WTC11 (cell line): Measurements from ENCODE around the gene RAPGEF6. TPM values are rescaled to one million over a fixed set of nuclear protein-coding genes. Genes with fewer than 3 reads are reported as not detected.
A peak's percentile ranks its signal among the peaks of the same experiment; 100 is the strongest.

Experiments used
- ATAC-seq: fragments of 200-7000 bp; cut with Tn5 transposase; 2 replicates; pipeline ENCODE4 v1.10.0; 2021; ENCODE audit warnings: mild to moderate bottlenecking, moderate library complexity
- CTCF ChIA-PET: fragments of 300-600 bp; sonication (Branson Sonifier 250); formaldehyde crosslinking; loops from one replicate; lab custom pipeline; 2021; ENCODE audit warnings: antibody characterized with exemption; lab: Charles Lee
- POLR2A ChIA-PET: fragments of 350-600 bp; sonication (Branson Sonifier 250); formaldehyde crosslinking; loops from one replicate; lab custom pipeline; 2021; ENCODE audit warnings: antibody characterized with exemption; lab: Charles Lee
- DNase-seq: peaks from one replicate; pipeline ENCODE4 v3.0.0; 2021; ENCODE audit warnings: low spot score
- H3K27ac Mint-ChIP-seq: 2 replicates; pipeline ENCODE4 v1.8.0; 2021; ENCODE audit warnings: mixed read lengths
- H3K27me3 Mint-ChIP-seq: 2 replicates; pipeline ENCODE4 v1.8.0; 2021; ENCODE audit warnings: low read depth, mild to moderate bottlenecking, moderate library complexity, mixed read lengths
- H3K36me3 Mint-ChIP-seq: 2 replicates; pipeline ENCODE4 v1.8.0; 2021; ENCODE audit warnings: mixed read lengths
- H3K4me1 Mint-ChIP-seq: 2 replicates; pipeline ENCODE4 v1.8.0; 2022; ENCODE audit warnings: mixed read lengths
- H3K4me3 Mint-ChIP-seq: 2 replicates; pipeline ENCODE4 v1.8.0; 2021; ENCODE audit warnings: mild to moderate bottlenecking, moderate library complexity, mixed read lengths
- H3K9me3 Mint-ChIP-seq: 2 replicates; pipeline ENCODE4 v1.8.0; 2021; ENCODE audit warnings: mixed read lengths
- ATF2 ChIP-seq: sonication (generic); formaldehyde crosslinking; IDR thresholded peaks from 2 replicates; pipeline ENCODE4 v1.8.1; 2022; ENCODE audit warnings: low read depth, missing genetic modification reagents, borderline replicate concordance
- CREM ChIP-seq: sonication (generic); formaldehyde crosslinking; IDR thresholded peaks from 2 replicates; pipeline ENCODE4 v1.8.1; 2022; ENCODE audit warnings: mild to moderate bottlenecking, missing genetic modification reagents, moderate library complexity
- ERG ChIP-seq: fragments of 250-450 bp; sonication (Bioruptor Pico); IDR thresholded peaks from 2 replicates; pipeline ENCODE4 v1.8.0; 2021; ENCODE audit warnings: mild to moderate bottlenecking
- ESRRA ChIP-seq: sonication (generic); formaldehyde crosslinking; IDR thresholded peaks from 2 replicates; pipeline ENCODE4 v1.8.1; 2022; ENCODE audit warnings: mild to moderate bottlenecking, missing genetic modification reagents, borderline replicate concordance
- GABPB1 ChIP-seq: sonication (generic); formaldehyde crosslinking; IDR thresholded peaks from 2 replicates; pipeline ENCODE4 v1.8.1; 2023; ENCODE audit warnings: mild to moderate bottlenecking, missing genetic modification reagents
- MXD4 ChIP-seq: fragments of 250-450 bp; sonication (Bioruptor Pico); IDR thresholded peaks from 2 replicates; pipeline ENCODE4 v1.8.0; 2021; ENCODE audit warnings: mild to moderate bottlenecking, moderate library complexity, borderline replicate concordance
- NR2C2 ChIP-seq: sonication (generic); formaldehyde crosslinking; IDR thresholded peaks from 2 replicates; pipeline ENCODE4 v1.8.0; 2022; ENCODE audit warnings: mild to moderate bottlenecking, missing genetic modification reagents
- OVOL2 ChIP-seq: fragments of 250-450 bp; sonication (Bioruptor Pico); IDR thresholded peaks from 2 replicates; pipeline ENCODE4 v1.9.0; 2021; ENCODE audit warnings: mild to moderate bottlenecking, borderline replicate concordance
- SMAD3 ChIP-seq: sonication (generic); formaldehyde crosslinking; IDR thresholded peaks from 2 replicates; pipeline ENCODE4 v1.8.0; 2022; ENCODE audit warnings: missing genetic modification reagents, mild to moderate bottlenecking, borderline replicate concordance
- ZNF263 ChIP-seq: sonication (generic); formaldehyde crosslinking; IDR thresholded peaks from 2 replicates; pipeline ENCODE4 v1.8.1; 2022; ENCODE audit warnings: low read depth, mild to moderate bottlenecking, moderate library complexity, missing genetic modification reagents
- ZNF671 ChIP-seq: fragments of 250-450 bp; sonication (Bioruptor Pico); IDR thresholded peaks from 2 replicates; pipeline ENCODE4 v1.8.0; 2021; ENCODE audit warnings: mild to moderate bottlenecking
- total RNA-seq: library from RNA; stranded (reverse); gene quantifications from 3 replicates; pipeline ENCODE4 v1.2.3, GENCODE V29; 2021
- TF ChIP-seq, protein P1 (sequence below): sonication (generic); formaldehyde crosslinking; IDR thresholded peaks from 2 replicates; pipeline ENCODE4 v1.8.0; 2023; ENCODE audit warnings: missing genetic modification reagents, mild to moderate bottlenecking, borderline replicate concordance
- TF ChIP-seq, protein P2 (sequence below): sonication (generic); formaldehyde crosslinking; IDR thresholded peaks from 2 replicates; pipeline ENCODE4 v1.8.0; 2022; ENCODE audit warnings: mild to moderate bottlenecking, missing genetic modification reagents
- TF ChIP-seq, protein P3 (sequence below): sonication (generic); formaldehyde crosslinking; IDR thresholded peaks from 2 replicates; pipeline ENCODE4 v1.8.1; 2022; ENCODE audit warnings: mild to moderate bottlenecking, missing genetic modification reagents, moderate library complexity, borderline replicate concordance
- TF ChIP-seq, protein P4 (sequence below): fragments of 250-450 bp; sonication (Bioruptor Pico); IDR thresholded peaks from 2 replicates; pipeline ENCODE4 v1.9.0; 2021; ENCODE audit warnings: mild to moderate bottlenecking
- TF ChIP-seq, protein P5 (sequence below): sonication (generic); formaldehyde crosslinking; IDR thresholded peaks from 2 replicates; pipeline ENCODE4 v1.8.0; 2023; ENCODE audit warnings: mild to moderate bottlenecking, missing genetic modification reagents

RAPGEF6 gene
- total RNA-seq, 1 experiment from 2014 or later, result 18.0 TPM

GRCh38 chr5:131635684-131636572 lies 899 bp upstream of the RAPGEF6 start:
- TF ChIP-seq ATF2 (CRISPR knock-in tag) (no peak), ESRRA (CRISPR knock-in tag) (no peak)
- TF ChIP-seq, protein P1, sequence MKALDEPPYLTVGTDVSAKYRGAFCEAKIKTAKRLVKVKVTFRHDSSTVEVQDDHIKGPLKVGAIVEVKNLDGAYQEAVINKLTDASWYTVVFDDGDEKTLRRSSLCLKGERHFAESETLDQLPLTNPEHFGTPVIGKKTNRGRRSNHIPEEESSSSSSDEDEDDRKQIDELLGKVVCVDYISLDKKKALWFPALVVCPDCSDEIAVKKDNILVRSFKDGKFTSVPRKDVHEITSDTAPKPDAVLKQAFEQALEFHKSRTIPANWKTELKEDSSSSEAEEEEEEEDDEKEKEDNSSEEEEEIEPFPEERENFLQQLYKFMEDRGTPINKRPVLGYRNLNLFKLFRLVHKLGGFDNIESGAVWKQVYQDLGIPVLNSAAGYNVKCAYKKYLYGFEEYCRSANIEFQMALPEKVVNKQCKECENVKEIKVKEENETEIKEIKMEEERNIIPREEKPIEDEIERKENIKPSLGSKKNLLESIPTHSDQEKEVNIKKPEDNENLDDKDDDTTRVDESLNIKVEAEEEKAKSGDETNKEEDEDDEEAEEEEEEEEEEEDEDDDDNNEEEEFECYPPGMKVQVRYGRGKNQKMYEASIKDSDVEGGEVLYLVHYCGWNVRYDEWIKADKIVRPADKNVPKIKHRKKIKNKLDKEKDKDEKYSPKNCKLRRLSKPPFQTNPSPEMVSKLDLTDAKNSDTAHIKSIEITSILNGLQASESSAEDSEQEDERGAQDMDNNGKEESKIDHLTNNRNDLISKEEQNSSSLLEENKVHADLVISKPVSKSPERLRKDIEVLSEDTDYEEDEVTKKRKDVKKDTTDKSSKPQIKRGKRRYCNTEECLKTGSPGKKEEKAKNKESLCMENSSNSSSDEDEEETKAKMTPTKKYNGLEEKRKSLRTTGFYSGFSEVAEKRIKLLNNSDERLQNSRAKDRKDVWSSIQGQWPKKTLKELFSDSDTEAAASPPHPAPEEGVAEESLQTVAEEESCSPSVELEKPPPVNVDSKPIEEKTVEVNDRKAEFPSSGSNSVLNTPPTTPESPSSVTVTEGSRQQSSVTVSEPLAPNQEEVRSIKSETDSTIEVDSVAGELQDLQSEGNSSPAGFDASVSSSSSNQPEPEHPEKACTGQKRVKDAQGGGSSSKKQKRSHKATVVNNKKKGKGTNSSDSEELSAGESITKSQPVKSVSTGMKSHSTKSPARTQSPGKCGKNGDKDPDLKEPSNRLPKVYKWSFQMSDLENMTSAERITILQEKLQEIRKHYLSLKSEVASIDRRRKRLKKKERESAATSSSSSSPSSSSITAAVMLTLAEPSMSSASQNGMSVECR (CRISPR knock-in tag), result 0 out of 2 replicates have a peak, but pooled peaks have one; percentile 60
- no peak; the same call in 1 of the 2 replicates for ATAC-seq
- Mint-ChIP-seq H3K27ac (peak overlapping the region; percentile 99), H3K4me1 (peaks cover 16% of the 10 kb centered on the region), H3K4me3 (peak overlapping the region; percentile 97), H3K36me3 (no peaks in the 10 kb centered on the region), H3K27me3 (no peaks in the 10 kb centered on the region), H3K9me3 (no peaks in the 10 kb centered on the region)
- ChIA-PET POLR2A (interaction anchor here (1.4 kb wide), 1 partner anchor 11 kb away, joined by 3 read pairs; no protein-coding TSS in a partner anchor), CTCF (no interaction called here)
- DNase-seq, result peak; percentile 25

DNA sequence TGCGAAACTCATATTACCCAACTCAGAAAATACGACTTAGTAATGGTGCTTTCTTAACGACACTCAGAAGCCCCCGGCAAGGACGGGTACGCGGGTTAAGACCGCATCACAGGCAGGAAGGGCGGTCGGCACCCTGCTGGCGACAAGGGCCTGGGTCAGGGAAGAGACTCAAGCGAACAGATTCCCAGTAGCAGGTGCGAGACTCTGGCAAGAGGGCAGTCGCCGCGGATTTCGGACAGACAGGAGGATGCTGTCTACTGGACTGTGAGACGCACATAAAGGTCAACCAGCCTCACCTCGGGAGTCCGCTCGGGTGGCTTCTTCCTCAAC lies 398 bp downstream of the RAPGEF6 start:
- ATAC-seq (peak; percentile 67), DNase-seq (peak; percentile 83)
- ChIA-PET CTCF (no interaction called here), POLR2A (no interaction called here)
- Mint-ChIP-seq H3K4me1 (peaks cover 16% of the 10 kb centered on the region), H3K27me3 (no peaks in the 10 kb centered on the region), H3K36me3 (no peaks in the 10 kb centered on the region), H3K4me3 (peak overlapping the region; percentile 97), H3K9me3 (no peaks in the 10 kb centered on the region), H3K27ac (peak overlapping the region; percentile 99)
- TF ChIP-seq NR2C2, result no peak
- no peak for TF ChIP-seq OVOL2 (CRISPR knock-in tag)
- no peak for TF ChIP-seq ZNF263 (CRISPR knock-in tag)
- TF ChIP-seq, protein P2, sequence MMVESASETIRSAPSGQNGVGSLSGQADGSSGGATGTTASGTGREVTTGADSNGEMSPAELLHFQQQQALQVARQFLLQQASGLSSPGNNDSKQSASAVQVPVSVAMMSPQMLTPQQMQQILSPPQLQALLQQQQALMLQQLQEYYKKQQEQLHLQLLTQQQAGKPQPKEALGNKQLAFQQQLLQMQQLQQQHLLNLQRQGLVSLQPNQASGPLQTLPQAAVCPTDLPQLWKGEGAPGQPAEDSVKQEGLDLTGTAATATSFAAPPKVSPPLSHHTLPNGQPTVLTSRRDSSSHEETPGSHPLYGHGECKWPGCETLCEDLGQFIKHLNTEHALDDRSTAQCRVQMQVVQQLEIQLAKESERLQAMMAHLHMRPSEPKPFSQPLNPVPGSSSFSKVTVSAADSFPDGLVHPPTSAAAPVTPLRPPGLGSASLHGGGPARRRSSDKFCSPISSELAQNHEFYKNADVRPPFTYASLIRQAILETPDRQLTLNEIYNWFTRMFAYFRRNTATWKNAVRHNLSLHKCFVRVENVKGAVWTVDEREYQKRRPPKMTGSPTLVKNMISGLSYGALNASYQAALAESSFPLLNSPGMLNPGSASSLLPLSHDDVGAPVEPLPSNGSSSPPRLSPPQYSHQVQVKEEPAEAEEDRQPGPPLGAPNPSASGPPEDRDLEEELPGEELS (CRISPR knock-in tag), result no peak
- TF ChIP-seq MXD4 (CRISPR knock-in tag), result no peak
- TF ChIP-seq SMAD3 (CRISPR knock-in tag), result no peak
- TF ChIP-seq, protein P3, sequence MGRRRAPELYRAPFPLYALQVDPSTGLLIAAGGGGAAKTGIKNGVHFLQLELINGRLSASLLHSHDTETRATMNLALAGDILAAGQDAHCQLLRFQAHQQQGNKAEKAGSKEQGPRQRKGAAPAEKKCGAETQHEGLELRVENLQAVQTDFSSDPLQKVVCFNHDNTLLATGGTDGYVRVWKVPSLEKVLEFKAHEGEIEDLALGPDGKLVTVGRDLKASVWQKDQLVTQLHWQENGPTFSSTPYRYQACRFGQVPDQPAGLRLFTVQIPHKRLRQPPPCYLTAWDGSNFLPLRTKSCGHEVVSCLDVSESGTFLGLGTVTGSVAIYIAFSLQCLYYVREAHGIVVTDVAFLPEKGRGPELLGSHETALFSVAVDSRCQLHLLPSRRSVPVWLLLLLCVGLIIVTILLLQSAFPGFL (CRISPR knock-in tag), result no peak
- TF ChIP-seq, protein P4, sequence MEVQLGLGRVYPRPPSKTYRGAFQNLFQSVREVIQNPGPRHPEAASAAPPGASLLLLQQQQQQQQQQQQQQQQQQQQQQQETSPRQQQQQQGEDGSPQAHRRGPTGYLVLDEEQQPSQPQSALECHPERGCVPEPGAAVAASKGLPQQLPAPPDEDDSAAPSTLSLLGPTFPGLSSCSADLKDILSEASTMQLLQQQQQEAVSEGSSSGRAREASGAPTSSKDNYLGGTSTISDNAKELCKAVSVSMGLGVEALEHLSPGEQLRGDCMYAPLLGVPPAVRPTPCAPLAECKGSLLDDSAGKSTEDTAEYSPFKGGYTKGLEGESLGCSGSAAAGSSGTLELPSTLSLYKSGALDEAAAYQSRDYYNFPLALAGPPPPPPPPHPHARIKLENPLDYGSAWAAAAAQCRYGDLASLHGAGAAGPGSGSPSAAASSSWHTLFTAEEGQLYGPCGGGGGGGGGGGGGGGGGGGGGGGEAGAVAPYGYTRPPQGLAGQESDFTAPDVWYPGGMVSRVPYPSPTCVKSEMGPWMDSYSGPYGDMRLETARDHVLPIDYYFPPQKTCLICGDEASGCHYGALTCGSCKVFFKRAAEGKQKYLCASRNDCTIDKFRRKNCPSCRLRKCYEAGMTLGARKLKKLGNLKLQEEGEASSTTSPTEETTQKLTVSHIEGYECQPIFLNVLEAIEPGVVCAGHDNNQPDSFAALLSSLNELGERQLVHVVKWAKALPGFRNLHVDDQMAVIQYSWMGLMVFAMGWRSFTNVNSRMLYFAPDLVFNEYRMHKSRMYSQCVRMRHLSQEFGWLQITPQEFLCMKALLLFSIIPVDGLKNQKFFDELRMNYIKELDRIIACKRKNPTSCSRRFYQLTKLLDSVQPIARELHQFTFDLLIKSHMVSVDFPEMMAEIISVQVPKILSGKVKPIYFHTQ, result 0 out of 2 replicates have a peak, but pooled peaks have one; percentile 30
- TF ChIP-seq CREM (CRISPR knock-in tag), result no peak
- TF ChIP-seq, protein P5, sequence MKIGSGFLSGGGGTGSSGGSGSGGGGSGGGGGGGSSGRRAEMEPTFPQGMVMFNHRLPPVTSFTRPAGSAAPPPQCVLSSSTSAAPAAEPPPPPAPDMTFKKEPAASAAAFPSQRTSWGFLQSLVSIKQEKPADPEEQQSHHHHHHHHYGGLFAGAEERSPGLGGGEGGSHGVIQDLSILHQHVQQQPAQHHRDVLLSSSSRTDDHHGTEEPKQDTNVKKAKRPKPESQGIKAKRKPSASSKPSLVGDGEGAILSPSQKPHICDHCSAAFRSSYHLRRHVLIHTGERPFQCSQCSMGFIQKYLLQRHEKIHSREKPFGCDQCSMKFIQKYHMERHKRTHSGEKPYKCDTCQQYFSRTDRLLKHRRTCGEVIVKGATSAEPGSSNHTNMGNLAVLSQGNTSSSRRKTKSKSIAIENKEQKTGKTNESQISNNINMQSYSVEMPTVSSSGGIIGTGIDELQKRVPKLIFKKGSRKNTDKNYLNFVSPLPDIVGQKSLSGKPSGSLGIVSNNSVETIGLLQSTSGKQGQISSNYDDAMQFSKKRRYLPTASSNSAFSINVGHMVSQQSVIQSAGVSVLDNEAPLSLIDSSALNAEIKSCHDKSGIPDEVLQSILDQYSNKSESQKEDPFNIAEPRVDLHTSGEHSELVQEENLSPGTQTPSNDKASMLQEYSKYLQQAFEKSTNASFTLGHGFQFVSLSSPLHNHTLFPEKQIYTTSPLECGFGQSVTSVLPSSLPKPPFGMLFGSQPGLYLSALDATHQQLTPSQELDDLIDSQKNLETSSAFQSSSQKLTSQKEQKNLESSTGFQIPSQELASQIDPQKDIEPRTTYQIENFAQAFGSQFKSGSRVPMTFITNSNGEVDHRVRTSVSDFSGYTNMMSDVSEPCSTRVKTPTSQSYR (CRISPR knock-in tag), result no peak
- TF ChIP-seq ZNF671 (CRISPR knock-in tag), result no peak
- TF ChIP-seq ERG (CRISPR knock-in tag), result no peak
- TF ChIP-seq ESRRA (CRISPR knock-in tag), result 0 out of 2 replicates have a peak, but pooled peaks have one; percentile 30
- 0 out of 2 replicates have a peak, but pooled peaks have one; percentile 9 for TF ChIP-seq GABPB1 (CRISPR knock-in tag)
